ENCODE data around the gene EXOC3L1. TPM values are rescaled to one million over a fixed set of nuclear protein-coding genes. Genes with fewer than 3 reads are reported as not detected.

Gene EXOC3L1
- total and polyA plus RNA-seq, 2 of the 13 experiments (the other 11 are each of a cell fraction or from before 2014, with no cell fraction given): 0.12 TPM; not detected in 1

DNA sequence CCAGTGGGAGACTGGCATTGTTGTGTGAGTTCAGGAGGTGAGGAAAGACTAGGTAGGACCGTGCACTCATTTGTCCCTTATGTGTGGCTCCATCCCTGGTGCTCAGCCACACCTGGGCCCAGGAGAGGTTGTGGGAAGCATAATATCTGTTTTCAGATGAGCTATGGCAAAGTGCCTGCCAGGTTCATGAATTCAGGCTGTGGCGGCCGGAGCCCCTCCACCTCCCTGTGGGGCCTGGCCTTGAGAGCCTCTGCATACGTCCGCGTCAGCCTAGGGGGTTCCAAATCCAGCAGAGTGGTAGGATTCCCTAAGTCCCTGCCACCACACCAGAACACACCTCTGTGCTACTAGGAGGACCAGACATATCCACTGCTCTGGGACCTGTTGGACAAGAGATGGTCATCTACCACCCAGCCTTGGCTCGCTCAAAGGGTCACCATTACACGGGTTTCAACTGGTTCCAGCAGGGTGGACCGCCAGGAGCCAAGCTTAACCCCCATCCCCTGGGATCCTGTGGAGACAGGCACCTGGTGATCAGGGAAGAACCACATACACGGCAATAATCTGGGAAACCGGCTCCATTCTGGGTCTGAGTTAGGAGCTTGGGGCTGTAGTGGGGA is 41.2 kb downstream of the EXOC3L1 start:
- peak; percentile 4 for ATAC-seq
- no peak for TF ChIP-seq ERF (CRISPR knock-in tag; IDR thresholded peaks at IDR 0.05)
- TF ChIP-seq, protein P1, sequence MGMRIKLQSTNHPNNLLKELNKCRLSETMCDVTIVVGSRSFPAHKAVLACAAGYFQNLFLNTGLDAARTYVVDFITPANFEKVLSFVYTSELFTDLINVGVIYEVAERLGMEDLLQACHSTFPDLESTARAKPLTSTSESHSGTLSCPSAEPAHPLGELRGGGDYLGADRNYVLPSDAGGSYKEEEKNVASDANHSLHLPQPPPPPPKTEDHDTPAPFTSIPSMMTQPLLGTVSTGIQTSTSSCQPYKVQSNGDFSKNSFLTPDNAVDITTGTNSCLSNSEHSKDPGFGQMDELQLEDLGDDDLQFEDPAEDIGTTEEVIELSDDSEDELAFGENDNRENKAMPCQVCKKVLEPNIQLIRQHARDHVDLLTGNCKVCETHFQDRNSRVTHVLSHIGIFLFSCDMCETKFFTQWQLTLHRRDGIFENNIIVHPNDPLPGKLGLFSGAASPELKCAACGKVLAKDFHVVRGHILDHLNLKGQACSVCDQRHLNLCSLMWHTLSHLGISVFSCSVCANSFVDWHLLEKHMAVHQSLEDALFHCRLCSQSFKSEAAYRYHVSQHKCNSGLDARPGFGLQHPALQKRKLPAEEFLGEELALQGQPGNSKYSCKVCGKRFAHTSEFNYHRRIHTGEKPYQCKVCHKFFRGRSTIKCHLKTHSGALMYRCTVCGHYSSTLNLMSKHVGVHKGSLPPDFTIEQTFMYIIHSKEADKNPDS (CRISPR knock-in tag; IDR thresholded peaks at IDR 0.05): no peak
- no peak for TF ChIP-seq RBM22 (optimal IDR thresholded peaks at IDR 0.05; ENCODE audit: low read length)
- TF ChIP-seq, protein P2, sequence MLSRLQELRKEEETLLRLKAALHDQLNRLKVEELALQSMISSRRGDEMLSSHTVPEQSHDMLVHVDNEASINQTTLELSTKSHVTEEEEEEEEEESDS (CRISPR knock-in tag; IDR thresholded peaks at IDR 0.05; ENCODE audit: borderline replicate concordance): no peak
- TF ChIP-seq NFE2 (CRISPR knock-in tag; IDR thresholded peaks at IDR 0.05): no peak
- TF ChIP-seq TEAD2 (CRISPR knock-in tag; IDR thresholded peaks at IDR 0.05): 0 out of 2 replicates have a peak, but pooled peaks have one; percentile 28
- TF ChIP-seq, protein P3, sequence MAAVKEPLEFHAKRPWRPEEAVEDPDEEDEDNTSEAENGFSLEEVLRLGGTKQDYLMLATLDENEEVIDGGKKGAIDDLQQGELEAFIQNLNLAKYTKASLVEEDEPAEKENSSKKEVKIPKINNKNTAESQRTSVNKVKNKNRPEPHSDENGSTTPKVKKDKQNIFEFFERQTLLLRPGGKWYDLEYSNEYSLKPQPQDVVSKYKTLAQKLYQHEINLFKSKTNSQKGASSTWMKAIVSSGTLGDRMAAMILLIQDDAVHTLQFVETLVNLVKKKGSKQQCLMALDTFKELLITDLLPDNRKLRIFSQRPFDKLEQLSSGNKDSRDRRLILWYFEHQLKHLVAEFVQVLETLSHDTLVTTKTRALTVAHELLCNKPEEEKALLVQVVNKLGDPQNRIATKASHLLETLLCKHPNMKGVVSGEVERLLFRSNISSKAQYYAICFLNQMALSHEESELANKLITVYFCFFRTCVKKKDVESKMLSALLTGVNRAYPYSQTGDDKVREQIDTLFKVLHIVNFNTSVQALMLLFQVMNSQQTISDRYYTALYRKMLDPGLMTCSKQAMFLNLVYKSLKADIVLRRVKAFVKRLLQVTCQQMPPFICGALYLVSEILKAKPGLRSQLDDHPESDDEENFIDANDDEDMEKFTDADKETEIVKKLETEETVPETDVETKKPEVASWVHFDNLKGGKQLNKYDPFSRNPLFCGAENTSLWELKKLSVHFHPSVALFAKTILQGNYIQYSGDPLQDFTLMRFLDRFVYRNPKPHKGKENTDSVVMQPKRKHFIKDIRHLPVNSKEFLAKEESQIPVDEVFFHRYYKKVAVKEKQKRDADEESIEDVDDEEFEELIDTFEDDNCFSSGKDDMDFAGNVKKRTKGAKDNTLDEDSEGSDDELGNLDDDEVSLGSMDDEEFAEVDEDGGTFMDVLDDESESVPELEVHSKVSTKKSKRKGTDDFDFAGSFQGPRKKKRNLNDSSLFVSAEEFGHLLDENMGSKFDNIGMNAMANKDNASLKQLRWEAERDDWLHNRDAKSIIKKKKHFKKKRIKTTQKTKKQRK (IDR thresholded peaks at IDR 0.05; ENCODE audit: low read length): no peak
- no peak for TF ChIP-seq GLI4 (CRISPR knock-in tag; IDR thresholded peaks at IDR 0.05; ENCODE audit: borderline replicate concordance)
- peak; percentile 21; the same call in 1 of the 2 replicates for TF ChIP-seq ZNF841 (CRISPR knock-in tag; IDR thresholded peaks at IDR 0.05; ENCODE audit: borderline replicate concordance)
- no peak for TF ChIP-seq XBP1 (CRISPR knock-in tag; IDR thresholded peaks at IDR 0.05)
- no peak for TF ChIP-seq TP53 (CRISPR knock-in tag; conservative IDR thresholded peaks at IDR 0.05)
- no peak for TF ChIP-seq PHF21A (CRISPR knock-in tag; IDR thresholded peaks at IDR 0.05)
- TF ChIP-seq HMG20A (CRISPR knock-in tag; IDR thresholded peaks at IDR 0.05; ENCODE audit: borderline replicate concordance): no peak
- no peak for TF ChIP-seq JDP2 (CRISPR knock-in tag; IDR thresholded peaks at IDR 0.05; ENCODE audit: borderline replicate concordance)
- TF ChIP-seq ZNF891 (CRISPR knock-in tag; IDR thresholded peaks at IDR 0.05): no peak; the same call in 1 of the 2 replicates
- TF ChIP-seq KAT8 (CRISPR knock-in tag; IDR thresholded peaks at IDR 0.05): no peak
- TF ChIP-seq, protein P4, sequence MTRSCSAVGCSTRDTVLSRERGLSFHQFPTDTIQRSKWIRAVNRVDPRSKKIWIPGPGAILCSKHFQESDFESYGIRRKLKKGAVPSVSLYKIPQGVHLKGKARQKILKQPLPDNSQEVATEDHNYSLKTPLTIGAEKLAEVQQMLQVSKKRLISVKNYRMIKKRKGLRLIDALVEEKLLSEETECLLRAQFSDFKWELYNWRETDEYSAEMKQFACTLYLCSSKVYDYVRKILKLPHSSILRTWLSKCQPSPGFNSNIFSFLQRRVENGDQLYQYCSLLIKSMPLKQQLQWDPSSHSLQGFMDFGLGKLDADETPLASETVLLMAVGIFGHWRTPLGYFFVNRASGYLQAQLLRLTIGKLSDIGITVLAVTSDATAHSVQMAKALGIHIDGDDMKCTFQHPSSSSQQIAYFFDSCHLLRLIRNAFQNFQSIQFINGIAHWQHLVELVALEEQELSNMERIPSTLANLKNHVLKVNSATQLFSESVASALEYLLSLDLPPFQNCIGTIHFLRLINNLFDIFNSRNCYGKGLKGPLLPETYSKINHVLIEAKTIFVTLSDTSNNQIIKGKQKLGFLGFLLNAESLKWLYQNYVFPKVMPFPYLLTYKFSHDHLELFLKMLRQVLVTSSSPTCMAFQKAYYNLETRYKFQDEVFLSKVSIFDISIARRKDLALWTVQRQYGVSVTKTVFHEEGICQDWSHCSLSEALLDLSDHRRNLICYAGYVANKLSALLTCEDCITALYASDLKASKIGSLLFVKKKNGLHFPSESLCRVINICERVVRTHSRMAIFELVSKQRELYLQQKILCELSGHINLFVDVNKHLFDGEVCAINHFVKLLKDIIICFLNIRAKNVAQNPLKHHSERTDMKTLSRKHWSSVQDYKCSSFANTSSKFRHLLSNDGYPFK (CRISPR knock-in tag; IDR thresholded peaks at IDR 0.05; ENCODE audit: borderline replicate concordance): 0 out of 2 replicates have a peak, but pooled peaks have one; percentile 18

More for the DNA sequence above, 41.2 kb downstream of the EXOC3L1 start:
- in situ Hi-C loops (cut with HindIII; ENCODE audit: extremely low pct_ligation_motif_present, low pct_unique_long_range_greater_than_20kb) (no loop called here), intact Hi-C loops (cut with micrococcal nuclease; ENCODE audit: unreplicated experiment) (no loop called here)
- Histone ChIP-seq H3K4me3 (replicated peaks in 1 of 3; ENCODE audit: insufficient read depth in 1 of 3, low read depth in 2 of 3, low read length in 3 of 3) (no peak overlapping the region), H4K20me1 (ENCODE audit: insufficient read depth, low read length) (peaks cover 9% of the 10 kb centered on the region; the same call in 1 of the 2 replicates), H3K4me2 (ENCODE audit: low read depth, low read length) (no peak overlapping the region), H3K27me3 (ENCODE audit: control insufficient read depth in 1 of 2, insufficient read depth in 2 of 2, low read length in 2 of 2) (no peaks in the 10 kb centered on the region; a peak in 1 of 5 replicates), H3K9me3 (ENCODE audit: low read length) (no peaks in the 10 kb centered on the region), H3K27ac (ENCODE audit: extremely low read length, insufficient read depth, low read length) (no peak overlapping the region), H3K4me1 (ENCODE audit: insufficient read depth, low read length) (peaks cover 18% of the 10 kb centered on the region), H3K9ac (ENCODE audit: insufficient read depth, low read depth, low read length) (no peak overlapping the region), H3K79me2 (ENCODE audit: insufficient read depth, low read length) (no peaks in the 10 kb centered on the region), H3K36me3 (replicated peaks in 1 of 2; ENCODE audit: control insufficient read depth in 1 of 2, insufficient read depth in 2 of 2, low read length in 2 of 2) (peaks cover 36 to 54% of the 10 kb centered on the region in 2 experiments), H2AFZ (ENCODE audit: low read length) (no peak overlapping the region)
- ChIA-PET CTCF (ENCODE audit: low intra/inter-chr PET ratio, low total read pairs) (no interaction called here), POLR2A (interaction anchor here (1.7 to 4.1 kb wide), 3 partner anchors 7 to 37 kb away, joined by 13 to 19 read pairs (median 16); partner anchors contain the start of genes FBXL8 and TRADD)
- DNase-seq (ENCODE audit: low spot score) (no peak), FAIRE-seq (no peak)
- no TSS peak for BruUV-seq (replicated peaks)
- WGBS (ENCODE audit: low lambda C conversion rate): 90% methylated on average over 10 of the region's 11 CpGs

Measured in HepG2 (cell line).